Smooth muscle cell (in vitro differentiated cells): ENCODE results near the gene ACOX3. TPM values are rescaled to one million over a fixed set of nuclear protein-coding genes. Genes with fewer than 3 reads are reported as not detected.

Experiments
- DNase-seq: peaks from one replicate; lab custom pipeline; 2025; ENCODE audit not compliant: unreplicated experiment; lab: John Stamatoyannopoulos, UW
- H2AFZ ChIP-seq: fragments of 200-600 bp; sonication (generic); 2 replicates; pipeline ENCODE4 v1.6.0; 2016; ENCODE audit warnings: antibody characterized with exemption, low read depth, mild to moderate bottlenecking
- H3F3A ChIP-seq: fragments of 200-600 bp; sonication (generic); 2 replicates; pipeline ENCODE4 v1.6.0; 2017; ENCODE audit warnings: antibody characterized with exemption, low read depth
- H3K27ac ChIP-seq: fragments of 200-600 bp; sonication (generic); 2 replicates; pipeline ENCODE4 v1.5.1; 2016; ENCODE audit warnings: low read depth, mild to moderate bottlenecking
- H3K27me3 ChIP-seq: fragments of 200-600 bp; sonication (generic); 2 replicates; pipeline ENCODE4 v1.6.1; 2016; ENCODE audit warnings: low read depth, mild to moderate bottlenecking
- H3K36me3 ChIP-seq: fragments of 200-600 bp; sonication (generic); 2 replicates; pipeline ENCODE4 v1.5.1; 2016; ENCODE audit warnings: low read depth
- H3K4me1 ChIP-seq: fragments of 200-600 bp; sonication (generic); 2 replicates; pipeline ENCODE4 v1.5.1; 2016; ENCODE audit warnings: low read depth
- H3K4me2 ChIP-seq: fragments of 200-600 bp; sonication (generic); 2 replicates; pipeline ENCODE4 v1.6.0; 2016; ENCODE audit warnings: mild to moderate bottlenecking
- H3K4me3 ChIP-seq: fragments of 200-600 bp; sonication (generic); 2 replicates; pipeline ENCODE4 v1.5.1; 2016; ENCODE audit warnings: mild to moderate bottlenecking
- H3K79me2 ChIP-seq: fragments of 200-600 bp; sonication (generic); 2 replicates; pipeline ENCODE4 v1.6.0; 2016; ENCODE audit warnings: low read depth, mild to moderate bottlenecking
- H3K9ac ChIP-seq: fragments of 200-600 bp; sonication (generic); 2 replicates; pipeline ENCODE4 v1.6.0; 2016; ENCODE audit warnings: low read depth
- H3K9me3 ChIP-seq: fragments of 200-600 bp; sonication (generic); replicated peaks from 2 replicates; pipeline ENCODE4 v1.5.1; 2016; ENCODE audit warnings: low read depth
- H4K20me1 ChIP-seq: fragments of 200-600 bp; sonication (generic); 2 replicates; pipeline ENCODE4 v1.6.0; 2016; ENCODE audit warnings: low read depth
- WGBS: methylation state at CpG from one replicate; pipeline ENCODE4 v1.1.7; 2016; ENCODE audit warnings: low lambda C conversion rate; 5-methylcytosine and 5-hydroxymethylcytosine counted together
- polyA plus RNA-seq: library from polyadenylated mRNA; unstranded; fragments of >200 nt; fragmentation: Nextera tagmentation; extraction: Ambion mirVana; gene quantifications from 2 replicates; pipeline ENCODE4 v1.2.1, GENCODE V29; 2016
- total RNA-seq: library from RNA; depleted of rRNA; stranded (reverse); fragments of >200 nt; gene quantifications from 2 replicates; pipeline ENCODE4 v1.2.3, GENCODE V29; 2014
- TF ChIP-seq, protein P1 (sequence below): fragments of 200-600 bp; sonication (generic); IDR thresholded peaks from 2 replicates; pipeline ENCODE4 v1.5.1; 2017; ENCODE audit warnings: borderline replicate concordance, mild to moderate bottlenecking, antibody characterized with exemption; ENCODE audit not compliant: insufficient read depth, poor library complexity, severe bottlenecking

The ACOX3 gene
- total and polyA plus RNA-seq, 2 experiments from 2014 or later = 25.0 to 27.9 TPM

DNA sequence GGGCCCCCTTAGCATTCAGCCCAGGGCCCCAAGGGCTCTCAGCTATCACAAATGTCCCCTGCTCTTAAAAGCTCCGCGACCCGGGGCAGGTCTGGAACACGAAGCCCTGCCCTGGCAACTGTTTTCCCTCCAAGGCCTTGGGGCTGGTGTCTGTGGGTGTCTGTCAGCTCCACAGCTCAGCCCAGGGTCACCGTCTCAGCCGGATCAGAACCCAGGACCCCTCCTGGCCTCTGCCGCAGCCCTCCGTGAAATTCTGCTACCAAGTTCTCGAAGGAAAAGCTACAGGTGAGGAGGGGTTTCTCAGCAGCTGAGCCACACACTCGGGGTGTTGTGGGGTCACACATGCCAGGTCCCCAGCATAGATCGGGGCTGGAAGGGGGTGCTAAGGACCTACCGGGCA, 61.2 kb downstream of the ACOX3 start:
- Histone ChIP-seq H2AFZ (no peak overlapping the region), H3K27ac (no peak overlapping the region), H3K36me3 (no peaks in the 10 kb centered on the region), H3K9ac (no peak overlapping the region), H3K4me3 (no peak overlapping the region), H3K79me2 (no peaks in the 10 kb centered on the region), H3K4me1 (peaks cover 2% of the 10 kb centered on the region), H3K27me3 (no peaks in the 10 kb centered on the region), H3K4me2 (no peak overlapping the region), H3K9me3 (no peaks in the 10 kb centered on the region), H4K20me1 (peaks cover 11% of the 10 kb centered on the region), H3F3A (no peaks in the 10 kb centered on the region)
- no peak for DNase-seq
- TF ChIP-seq, protein P1, sequence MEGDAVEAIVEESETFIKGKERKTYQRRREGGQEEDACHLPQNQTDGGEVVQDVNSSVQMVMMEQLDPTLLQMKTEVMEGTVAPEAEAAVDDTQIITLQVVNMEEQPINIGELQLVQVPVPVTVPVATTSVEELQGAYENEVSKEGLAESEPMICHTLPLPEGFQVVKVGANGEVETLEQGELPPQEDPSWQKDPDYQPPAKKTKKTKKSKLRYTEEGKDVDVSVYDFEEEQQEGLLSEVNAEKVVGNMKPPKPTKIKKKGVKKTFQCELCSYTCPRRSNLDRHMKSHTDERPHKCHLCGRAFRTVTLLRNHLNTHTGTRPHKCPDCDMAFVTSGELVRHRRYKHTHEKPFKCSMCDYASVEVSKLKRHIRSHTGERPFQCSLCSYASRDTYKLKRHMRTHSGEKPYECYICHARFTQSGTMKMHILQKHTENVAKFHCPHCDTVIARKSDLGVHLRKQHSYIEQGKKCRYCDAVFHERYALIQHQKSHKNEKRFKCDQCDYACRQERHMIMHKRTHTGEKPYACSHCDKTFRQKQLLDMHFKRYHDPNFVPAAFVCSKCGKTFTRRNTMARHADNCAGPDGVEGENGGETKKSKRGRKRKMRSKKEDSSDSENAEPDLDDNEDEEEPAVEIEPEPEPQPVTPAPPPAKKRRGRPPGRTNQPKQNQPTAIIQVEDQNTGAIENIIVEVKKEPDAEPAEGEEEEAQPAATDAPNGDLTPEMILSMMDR = no peak
- 93% methylated on average over 12 of the region's 12 CpGs for WGBS

DNA sequence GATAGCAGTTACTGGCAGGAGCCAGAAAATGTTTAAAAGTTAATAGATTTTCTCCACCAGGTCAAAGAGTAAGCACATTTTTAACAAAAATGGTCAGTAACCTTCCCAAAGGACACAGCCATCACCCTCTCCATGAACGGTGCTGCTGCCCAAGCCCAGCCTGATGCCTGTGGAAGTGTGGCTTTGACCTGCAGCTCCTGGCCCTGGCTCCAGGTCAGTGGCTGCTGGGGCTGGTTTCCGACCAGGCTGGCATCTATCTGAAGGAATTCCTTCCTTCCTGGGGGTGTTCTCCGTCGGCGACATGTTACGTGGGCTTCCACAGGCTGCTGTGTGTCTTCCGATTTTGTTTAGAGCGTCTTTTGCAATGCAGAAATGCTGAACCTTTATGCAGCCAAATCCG, 61.7 kb downstream of the ACOX3 start:
- Histone ChIP-seq H3K79me2 (no peaks in the 10 kb centered on the region), H3F3A (no peaks in the 10 kb centered on the region), H3K4me1 (peaks cover 2% of the 10 kb centered on the region), H3K9ac (no peak overlapping the region), H3K9me3 (no peaks in the 10 kb centered on the region), H3K36me3 (no peaks in the 10 kb centered on the region), H3K4me3 (no peak overlapping the region), H2AFZ (no peak overlapping the region), H3K27me3 (no peaks in the 10 kb centered on the region), H4K20me1 (peaks cover 9% of the 10 kb centered on the region), H3K4me2 (no peak overlapping the region), H3K27ac (no peak overlapping the region)
- 84% methylated on average over 9 of the region's 9 CpGs for WGBS
- no peak for DNase-seq
- TF ChIP-seq, protein P1 = no peak

DNA sequence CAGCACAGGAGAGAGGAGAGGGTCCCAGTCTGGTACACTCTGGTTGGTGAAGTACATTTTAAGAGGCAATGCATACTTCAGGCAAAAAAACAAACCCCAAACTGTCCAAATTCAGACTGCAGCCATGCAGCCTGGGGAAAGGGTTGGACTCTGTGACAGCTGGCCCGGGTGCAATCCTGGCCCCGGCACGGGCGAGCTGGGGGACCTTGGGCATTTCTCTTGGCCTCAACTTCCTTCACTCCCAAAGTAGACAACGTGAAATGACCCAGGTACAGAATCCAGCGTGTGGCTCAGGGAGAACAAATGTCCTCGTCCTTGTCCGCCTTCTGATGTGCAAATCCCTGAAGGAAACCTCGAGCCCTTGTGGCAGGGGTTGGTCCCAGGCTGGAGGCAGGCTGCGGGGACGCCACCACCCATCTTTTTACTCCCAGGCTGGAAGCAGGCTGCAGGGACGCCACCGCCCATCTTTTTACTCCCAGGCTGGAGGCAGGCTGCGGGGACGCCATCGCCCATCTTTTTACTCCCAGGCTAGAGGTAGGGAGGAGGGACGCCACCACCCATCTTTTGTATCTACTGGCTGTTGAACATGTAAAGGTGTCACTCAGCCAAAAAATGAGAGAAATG, 62.3 kb downstream of the ACOX3 start:
- H3K36me3 ChIP-seq = no peaks in the 10 kb centered on the region

More for the DNA sequence above, 62.3 kb downstream of the ACOX3 start:
- TF ChIP-seq, protein P1 = no peak
- Histone ChIP-seq H3K4me2 (no peak overlapping the region), H4K20me1 (peaks cover 4% of the 10 kb centered on the region), H3K4me3 (no peak overlapping the region), H3K79me2 (no peaks in the 10 kb centered on the region), H3K9me3 (no peaks in the 10 kb centered on the region), H3F3A (no peaks in the 10 kb centered on the region), H3K4me1 (no peaks in the 10 kb centered on the region), H3K27me3 (no peaks in the 10 kb centered on the region), H3K9ac (no peak overlapping the region), H3K27ac (no peak overlapping the region), H2AFZ (no peak overlapping the region)
- WGBS = 90% methylated on average over 17 of the region's 17 CpGs
- no peak for DNase-seq
